Inflammatory macrophage treated with lipopolysaccharide for 1 hour (primary cell): ENCODE results near the gene REEP6.
"Not testable (repeated sequence)": the region's sequence is repeated elsewhere in the genome, so short reads cannot be mapped to it uniquely, and the experiment has no call there.

Experiments
- DNase-seq, 2 donors: peaks; one replicate each; pipeline ENCODE4 v3.0.0-alpha.2; 2020 to 2022

The REEP6 gene

GRCh38 chr19:1473085-1473851, 17.7 kb upstream of the REEP6 start:
- DNase-seq, result no peak

GRCh38 chr19:1474011-1474764, 16.8 kb upstream of the REEP6 start:
- no peak for DNase-seq

GRCh38 chr19:1474765-1475351, 16.1 kb upstream of the REEP6 start:
- no peak for DNase-seq

- DNase-seq, result no peak
These were observed 15.1 kb upstream of the REEP6 start for GRCh38 chr19:1475751-1476437.

- not testable (repeated sequence) for DNase-seq
These were observed 13.9 kb upstream of the REEP6 start for GRCh38 chr19:1477056-1477455.

- DNase-seq, result peak; percentile 92 to 97
These were observed 11.9 kb upstream of the REEP6 start, which contains the start of gene C19orf25 for GRCh38 chr19:1478934-1479707. C19orf25 (minus strand) TSS chr19:1479215; CDS start chr19:1478903, 312 bp downstream.

GRCh38 chr19:1481224-1481892, 9.6 kb upstream of the REEP6 start:
- DNase-seq, result no peak

- no peak for DNase-seq
These were observed 9.1 kb upstream of the REEP6 start for GRCh38 chr19:1481893-1482360.

GRCh38 chr19:1482361-1483130, 8.4 kb upstream of the REEP6 start:
- DNase-seq, result no peak

- no peak for DNase-seq
These were observed 7.6 kb upstream of the REEP6 start for GRCh38 chr19:1483131-1483978.

- DNase-seq, result no peak
These were observed 7.0 kb upstream of the REEP6 start for GRCh38 chr19:1483979-1484428.

GRCh38 chr19:1486720-1487575, 4.0 kb upstream of the REEP6 start:
- no peak for DNase-seq

GRCh38 chr19:1487576-1488281, 3.3 kb upstream of the REEP6 start:
- no peak for DNase-seq

- no peak for DNase-seq
These were observed 2.7 kb upstream of the REEP6 start for GRCh38 chr19:1488282-1488601.

GRCh38 chr19:1489463-1490310, 1.3 kb upstream of the REEP6 start:
- no peak for DNase-seq

- peak; percentile 98 to 100 for DNase-seq
These were observed 469 bp upstream of the REEP6 start, which contains the start of gene PCSK4 for GRCh38 chr19:1490311-1491113. PCSK4 (minus strand) TSS chr19:1490350; CDS start chr19:1490346, 4 bp downstream.
